Testis (tissue), 2 donors: ENCODE measurements around the gene RILPL1.

Experiments
- POLR2A ChIP-seq: fragments of 450-650 bp; IDR thresholded peaks from one replicate; pipeline ENCODE4 v1.6.1; 2017; ENCODE audit warnings: antibody characterized with exemption, mild to moderate bottlenecking, moderate library complexity
- TF ChIP-seq, protein P1 (sequence below), 3 experiments: fragments of 450-650 bp in 2 of 3; fragments of 200-600 bp in 1 of 3; sonication (generic) in 1 of 3; IDR thresholded peaks; one replicate each; pipeline ENCODE4 v1.5.1; 2016 to 2019; ENCODE audit warnings: antibody characterized with exemption in 3 of 3, mild to moderate bottlenecking in 2 of 3, moderate library complexity in 1 of 3

DNA sequence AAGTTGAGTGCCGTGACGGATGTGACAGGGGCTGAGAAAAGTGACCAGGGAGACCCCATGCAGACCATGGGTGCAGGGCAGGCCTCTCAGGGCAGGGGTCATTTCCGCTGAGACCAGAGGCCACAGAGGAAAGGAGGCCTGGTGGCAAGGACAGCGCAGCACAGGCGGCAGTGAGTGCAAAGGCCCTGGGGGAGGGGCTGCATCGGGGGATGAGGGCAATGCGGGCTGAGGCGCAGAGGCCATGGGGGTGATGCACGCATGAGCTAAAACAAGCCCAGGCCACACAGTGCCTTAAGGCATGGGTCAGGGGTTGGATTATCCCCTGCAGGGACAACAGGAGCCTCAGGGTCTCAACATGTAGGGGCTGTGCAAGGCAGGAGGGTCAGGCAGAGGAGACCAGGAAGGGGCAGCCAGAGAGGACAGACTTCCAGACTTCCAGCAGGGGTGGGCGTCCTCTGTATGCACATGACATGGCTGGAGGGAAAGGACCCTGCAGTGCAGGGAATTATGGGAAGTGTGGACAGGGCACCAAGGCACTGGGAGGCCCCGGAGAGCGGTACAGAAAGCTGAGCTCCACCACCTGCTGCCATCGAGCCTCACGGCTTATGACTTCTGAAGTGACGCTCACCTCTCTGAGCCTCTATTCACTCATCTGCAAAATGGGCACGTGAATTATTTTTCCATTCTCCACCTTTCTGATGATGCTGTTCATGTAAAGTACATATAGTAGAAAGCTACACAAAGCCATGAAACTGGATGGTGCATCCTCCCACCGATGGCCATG lies 27.3 kb downstream of the RILPL1 start:
- TF ChIP-seq POLR2A, result no peak
- TF ChIP-seq, protein P1, sequence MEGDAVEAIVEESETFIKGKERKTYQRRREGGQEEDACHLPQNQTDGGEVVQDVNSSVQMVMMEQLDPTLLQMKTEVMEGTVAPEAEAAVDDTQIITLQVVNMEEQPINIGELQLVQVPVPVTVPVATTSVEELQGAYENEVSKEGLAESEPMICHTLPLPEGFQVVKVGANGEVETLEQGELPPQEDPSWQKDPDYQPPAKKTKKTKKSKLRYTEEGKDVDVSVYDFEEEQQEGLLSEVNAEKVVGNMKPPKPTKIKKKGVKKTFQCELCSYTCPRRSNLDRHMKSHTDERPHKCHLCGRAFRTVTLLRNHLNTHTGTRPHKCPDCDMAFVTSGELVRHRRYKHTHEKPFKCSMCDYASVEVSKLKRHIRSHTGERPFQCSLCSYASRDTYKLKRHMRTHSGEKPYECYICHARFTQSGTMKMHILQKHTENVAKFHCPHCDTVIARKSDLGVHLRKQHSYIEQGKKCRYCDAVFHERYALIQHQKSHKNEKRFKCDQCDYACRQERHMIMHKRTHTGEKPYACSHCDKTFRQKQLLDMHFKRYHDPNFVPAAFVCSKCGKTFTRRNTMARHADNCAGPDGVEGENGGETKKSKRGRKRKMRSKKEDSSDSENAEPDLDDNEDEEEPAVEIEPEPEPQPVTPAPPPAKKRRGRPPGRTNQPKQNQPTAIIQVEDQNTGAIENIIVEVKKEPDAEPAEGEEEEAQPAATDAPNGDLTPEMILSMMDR (IDR thresholded peaks at IDR 0.05), result no peak
